ENCODE results near the gene PLA2G12B. TPM values are rescaled to one million over a fixed set of nuclear protein-coding genes. Genes with fewer than 3 reads are reported as not detected.
A peak's percentile ranks its signal among the peaks of the same experiment; 100 is the strongest.

Gene PLA2G12B
- total and polyA plus RNA-seq, 12 donors: 0.06 to 0.92 (median 0.52) TPM; not detected in 7

DNA sequence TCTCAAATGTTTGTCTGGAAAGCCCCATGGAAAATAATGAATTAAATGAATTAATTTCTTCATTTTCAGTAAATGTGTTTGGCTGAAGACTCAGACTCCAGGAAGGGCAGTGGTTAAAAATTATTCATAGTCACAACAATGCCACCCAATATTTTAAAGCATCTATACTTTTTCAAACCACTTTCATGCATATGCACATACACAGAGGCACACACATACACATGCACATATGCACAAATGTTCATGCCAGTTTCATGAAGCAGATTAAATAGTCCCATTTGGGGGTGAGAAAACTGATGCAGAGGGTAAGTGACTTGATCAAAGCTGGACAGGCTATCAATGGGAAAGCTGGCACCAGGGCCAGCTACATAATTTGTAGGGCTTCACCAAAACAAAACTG is 1.4 kb upstream of the PLA2G12B start:
- ATAC-seq (no peak), DNase-seq (no peak)
- TF ChIP-seq, protein P1, sequence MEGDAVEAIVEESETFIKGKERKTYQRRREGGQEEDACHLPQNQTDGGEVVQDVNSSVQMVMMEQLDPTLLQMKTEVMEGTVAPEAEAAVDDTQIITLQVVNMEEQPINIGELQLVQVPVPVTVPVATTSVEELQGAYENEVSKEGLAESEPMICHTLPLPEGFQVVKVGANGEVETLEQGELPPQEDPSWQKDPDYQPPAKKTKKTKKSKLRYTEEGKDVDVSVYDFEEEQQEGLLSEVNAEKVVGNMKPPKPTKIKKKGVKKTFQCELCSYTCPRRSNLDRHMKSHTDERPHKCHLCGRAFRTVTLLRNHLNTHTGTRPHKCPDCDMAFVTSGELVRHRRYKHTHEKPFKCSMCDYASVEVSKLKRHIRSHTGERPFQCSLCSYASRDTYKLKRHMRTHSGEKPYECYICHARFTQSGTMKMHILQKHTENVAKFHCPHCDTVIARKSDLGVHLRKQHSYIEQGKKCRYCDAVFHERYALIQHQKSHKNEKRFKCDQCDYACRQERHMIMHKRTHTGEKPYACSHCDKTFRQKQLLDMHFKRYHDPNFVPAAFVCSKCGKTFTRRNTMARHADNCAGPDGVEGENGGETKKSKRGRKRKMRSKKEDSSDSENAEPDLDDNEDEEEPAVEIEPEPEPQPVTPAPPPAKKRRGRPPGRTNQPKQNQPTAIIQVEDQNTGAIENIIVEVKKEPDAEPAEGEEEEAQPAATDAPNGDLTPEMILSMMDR (IDR thresholded peaks at IDR 0.05): no peak
- intact Hi-C loops (cut with DNase I): no loop called here
- Histone ChIP-seq H3K4me1 (peaks cover 0 to 7% (median 0%) of the 10 kb centered on the region in 9 donors), H3K36me3 (no peaks in the 10 kb centered on the region), H3K27me3 (no peaks in the 10 kb centered on the region), H3K27ac (no peak overlapping the region), H3K9me3 (no peaks in the 10 kb centered on the region), H3K4me3 (no peak overlapping the region)

DNA sequence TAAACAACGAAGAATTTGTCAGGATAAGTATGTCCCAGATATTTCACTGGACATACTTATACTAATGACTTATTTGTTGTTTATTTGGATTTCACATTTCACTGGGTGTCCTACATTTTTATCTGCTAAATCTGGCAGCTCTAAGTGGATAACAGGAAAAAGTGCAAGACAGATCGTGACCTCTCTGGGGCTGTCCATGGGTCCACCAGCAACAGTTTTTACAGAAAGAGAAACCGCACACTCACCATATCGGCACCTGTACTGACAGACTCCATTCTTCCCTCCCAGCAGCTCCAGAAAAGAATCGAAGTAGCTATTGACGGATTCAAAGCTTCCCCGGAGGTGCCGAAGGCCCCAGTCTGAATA is 393 bp downstream of the PLA2G12B start:
- TF ChIP-seq, protein P1 (IDR thresholded peaks at IDR 0.05): no peak
- H3K36me3 ChIP-seq: no peaks in the 10 kb centered on the region
- ATAC-seq (peak in 2 of 8 donors; percentile 11 to 27), DNase-seq (no peak)
- H3K4me3 ChIP-seq: no peak overlapping the region
- H3K27ac ChIP-seq: peak overlapping the region in 2 of 10 donors; percentile 4 to 5
- H3K4me1 ChIP-seq: peaks cover 0 to 12% (median 0%) of the 10 kb centered on the region in 9 donors
- H3K9me3 ChIP-seq: no peaks in the 10 kb centered on the region
- intact Hi-C loops (cut with DNase I): no loop called here
- WGBS, 2 donors: 67 to 68% methylated on average over 8 of the region's 8 CpGs
- H3K27me3 ChIP-seq: no peaks in the 10 kb centered on the region

DNA sequence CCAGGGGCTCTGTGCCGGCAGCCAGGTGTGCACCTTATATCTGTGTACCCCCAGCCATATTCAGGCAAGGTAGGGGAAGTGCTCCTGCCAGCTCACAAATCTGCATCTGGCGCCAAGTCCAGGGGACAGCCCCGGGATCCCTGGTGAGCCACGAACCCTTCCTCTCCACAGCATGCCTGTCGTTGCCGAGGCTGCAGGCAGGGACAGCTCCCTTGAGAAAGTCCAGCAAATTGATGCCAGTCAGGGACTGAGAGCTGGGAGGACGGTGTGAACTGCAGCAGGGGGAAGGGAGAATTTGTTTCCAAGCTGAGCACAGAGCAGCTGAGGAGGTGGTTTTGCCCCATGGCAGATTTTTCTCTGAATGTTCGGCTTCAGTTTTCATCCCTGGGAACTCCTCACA is 919 bp downstream of the PLA2G12B start:
- no peaks in the 10 kb centered on the region for H3K9me3 ChIP-seq
- peaks cover 0 to 12% (median 0%) of the 10 kb centered on the region in 9 donors for H3K4me1 ChIP-seq
- 39 to 41% methylated on average over 8 of the region's 8 CpGs for WGBS, 2 donors
- peak overlapping the region in 1 of 10 donors; percentile 4 for H3K27ac ChIP-seq
- intact Hi-C loops (cut with DNase I): no loop called here
- H3K36me3 ChIP-seq: no peaks in the 10 kb centered on the region
- TF ChIP-seq, protein P1 (IDR thresholded peaks at IDR 0.05): no peak
- ATAC-seq (peak in 6 of 8 donors; percentile 54 to 87 (median 73)), DNase-seq (peak in 1 of 2 donors; percentile 16)
- H3K27me3 ChIP-seq: no peaks in the 10 kb centered on the region
- no peak overlapping the region for H3K4me3 ChIP-seq

DNA sequence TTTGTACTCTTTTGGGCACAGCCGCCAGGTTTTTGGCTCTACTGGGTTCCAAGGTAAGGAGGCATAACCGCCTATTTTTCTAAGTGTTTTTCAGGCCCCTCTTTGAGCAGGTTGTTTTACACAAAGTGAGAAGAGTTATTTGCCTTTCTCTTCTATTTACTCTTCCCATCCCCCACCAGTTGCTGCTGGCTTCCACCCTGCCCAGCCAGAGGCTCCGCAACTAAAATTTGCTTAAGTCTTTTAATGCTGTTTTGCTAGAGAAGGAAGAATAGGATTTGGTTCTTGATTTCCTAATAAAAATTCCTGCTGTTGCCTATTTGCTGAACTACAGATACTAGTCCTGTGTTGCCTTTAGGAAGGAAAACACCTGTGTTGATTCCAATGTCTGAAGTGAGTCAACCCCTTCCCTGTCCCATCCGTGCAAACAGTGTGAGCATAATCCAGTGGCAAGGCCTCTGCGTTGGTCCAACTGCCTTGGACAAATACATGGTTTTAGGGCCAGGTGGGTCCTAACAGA is 1.9 kb downstream of the PLA2G12B start:
- Histone ChIP-seq H3K27ac (no peak overlapping the region), H3K9me3 (no peaks in the 10 kb centered on the region), H3K4me1 (peaks cover 0 to 12% (median 0%) of the 10 kb centered on the region in 9 donors), H3K4me3 (no peak overlapping the region), H3K36me3 (no peaks in the 10 kb centered on the region), H3K27me3 (no peaks in the 10 kb centered on the region)
- TF ChIP-seq, protein P1 (IDR thresholded peaks at IDR 0.05): no peak
- ATAC-seq: no peak
- intact Hi-C loops (cut with DNase I): no loop called here
- WGBS, 2 donors: 79 to 84% methylated on average over 5 of the region's 5 CpGs
- no peak for DNase-seq
